Gastrocnemius medialis (tissue), 4 donors: Measurements from ENCODE around the gene TENM3. TPM values are rescaled to one million over a fixed set of nuclear protein-coding genes. Genes with fewer than 3 reads are reported as not detected.

Experiments
- ATAC-seq, 2 donors: fragments of 150-250 bp; one replicate each; pipeline ENCODE4 v1.9.1; 2016
- DNase-seq, 2 donors: peaks; one replicate each; pipeline ENCODE4 v3.0.0-alpha.2; 2019
- H3K27ac ChIP-seq, 4 donors: fragments of 200-600 bp; sonication (generic); 1 replicate in 1 of 4; 2 replicates in 3 of 4; pipeline ENCODE4 v1.5.1; 2016 to 2018; ENCODE audit warnings: mild to moderate bottlenecking in 2 of 4, moderate library complexity in 1 of 4
- H3K27me3 ChIP-seq, 3 donors: fragments of 200-600 bp; sonication (generic) in 2 of 3; 1 replicate in 1 of 3; 2 replicates in 2 of 3; pipeline versions ENCODE4 v1.5.1 to v1.6.0; 2016 to 2019; ENCODE audit warnings: mild to moderate bottlenecking in 1 of 3, moderate library complexity in 1 of 3
- H3K36me3 ChIP-seq, 2 donors: fragments of 200-600 bp; sonication (generic) in 1 of 2; one replicate each; pipeline ENCODE4 v1.5.1; 2017 to 2018
- H3K4me1 ChIP-seq, 2 donors: fragments of 200-600 bp; sonication (generic) in 1 of 2; one replicate each; pipeline ENCODE4 v1.5.1; 2016 to 2017; ENCODE audit warnings: mild to moderate bottlenecking in 2 of 2
- H3K4me3 ChIP-seq, 4 donors: fragments of 200-600 bp; sonication (generic) in 3 of 4; 1 replicate in 1 of 4; 2 replicates in 3 of 4; pipeline ENCODE4 v1.5.1; 2016 to 2019; ENCODE audit warnings: mild to moderate bottlenecking in 2 of 4
- H3K9me3 ChIP-seq, 3 donors: fragments of 200-600 bp; sonication (generic) in 2 of 3; 1 replicate in 1 of 3; 2 replicates in 2 of 3; pipeline ENCODE4 v1.5.1; 2016 to 2019
- POLR2A ChIP-seq, 2 donors: fragments of 450-650 bp; IDR thresholded peaks; one replicate each; pipeline ENCODE4 v1.6.1; 2017; ENCODE audit warnings: antibody characterized with exemption in 2 of 2, mild to moderate bottlenecking in 2 of 2, moderate library complexity in 2 of 2
- in situ Hi-C, 4 donors: fragments of 200-750 bp; cut with MboI; loops; one replicate each; pipeline versions ENCODE4 v1.15.0 to v1.8.0; 2017; ENCODE audit warnings: low sequenced_read_pairs in 4 of 4
- intact Hi-C: fragments of 100-400 bp; cut with DNase I; formaldehyde crosslinking; loops from one replicate; pipeline ENCODE4 v1.15.1; 2023; ENCODE audit warnings: low total_unique reads
- total RNA-seq, 4 donors: library from RNA; depleted of rRNA; stranded (reverse); fragments of >200 nt; gene quantifications; one replicate each; pipeline versions ENCODE4 v1.1.0 to v1.2.3, GENCODE V29; 2016
- TF ChIP-seq, protein P1 (sequence below), 5 experiments: fragments of 450-650 bp in 3 of 5; fragments of 200-600 bp in 2 of 5; sonication (generic) in 2 of 5; IDR thresholded peaks in 4 of 5; conservative IDR thresholded peaks in 1 of 5; 1 replicate in 4 of 5; 2 replicates in 1 of 5; pipeline ENCODE4 v1.5.1; 2016 to 2019; ENCODE audit warnings: antibody characterized with exemption in 5 of 5, mild to moderate bottlenecking in 3 of 5, moderate library complexity in 3 of 5

TENM3 gene
- total RNA-seq, 4 donors from 2014 or later = 8.3 to 16.2 (median 12.3) TPM

GRCh38 chr4:182574706-182575105 is 331.5 kb downstream of the TENM3 start:
- DNase-seq = no peak
- Histone ChIP-seq H3K27ac (no peak overlapping the region), H3K4me3 (no peak overlapping the region), H3K27me3 (no peaks in the 10 kb centered on the region), H3K36me3 (no peaks in the 10 kb centered on the region), H3K4me1 (no peaks in the 10 kb centered on the region), H3K9me3 (no peaks in the 10 kb centered on the region)
- no peak for ATAC-seq
- TF ChIP-seq, protein P1, sequence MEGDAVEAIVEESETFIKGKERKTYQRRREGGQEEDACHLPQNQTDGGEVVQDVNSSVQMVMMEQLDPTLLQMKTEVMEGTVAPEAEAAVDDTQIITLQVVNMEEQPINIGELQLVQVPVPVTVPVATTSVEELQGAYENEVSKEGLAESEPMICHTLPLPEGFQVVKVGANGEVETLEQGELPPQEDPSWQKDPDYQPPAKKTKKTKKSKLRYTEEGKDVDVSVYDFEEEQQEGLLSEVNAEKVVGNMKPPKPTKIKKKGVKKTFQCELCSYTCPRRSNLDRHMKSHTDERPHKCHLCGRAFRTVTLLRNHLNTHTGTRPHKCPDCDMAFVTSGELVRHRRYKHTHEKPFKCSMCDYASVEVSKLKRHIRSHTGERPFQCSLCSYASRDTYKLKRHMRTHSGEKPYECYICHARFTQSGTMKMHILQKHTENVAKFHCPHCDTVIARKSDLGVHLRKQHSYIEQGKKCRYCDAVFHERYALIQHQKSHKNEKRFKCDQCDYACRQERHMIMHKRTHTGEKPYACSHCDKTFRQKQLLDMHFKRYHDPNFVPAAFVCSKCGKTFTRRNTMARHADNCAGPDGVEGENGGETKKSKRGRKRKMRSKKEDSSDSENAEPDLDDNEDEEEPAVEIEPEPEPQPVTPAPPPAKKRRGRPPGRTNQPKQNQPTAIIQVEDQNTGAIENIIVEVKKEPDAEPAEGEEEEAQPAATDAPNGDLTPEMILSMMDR (IDR thresholded peaks at IDR 0.05 in 4 of 5, conservative IDR thresholded peaks at IDR 0.05 in 1 of 5) = no peak
- no peak for TF ChIP-seq POLR2A (IDR thresholded peaks at IDR 0.05)
- in situ Hi-C loops = loop anchor here in 1 of 4 donors (25.0 kb wide), 1 partner anchor 112 kb away; no protein-coding TSS in a partner anchor
- intact Hi-C loops = no loop called here

GRCh38 chr4:182575225-182575624 is 332.0 kb downstream of the TENM3 start:
- no peak for ATAC-seq
- Histone ChIP-seq H3K36me3 (no peaks in the 10 kb centered on the region), H3K9me3 (no peaks in the 10 kb centered on the region), H3K27ac (no peak overlapping the region), H3K27me3 (no peaks in the 10 kb centered on the region), H3K4me1 (no peaks in the 10 kb centered on the region), H3K4me3 (no peak overlapping the region)
- DNase-seq = no peak
- in situ Hi-C loops = no loop called here
- TF ChIP-seq POLR2A (IDR thresholded peaks at IDR 0.05) = no peak
- TF ChIP-seq, protein P1 (IDR thresholded peaks at IDR 0.05 in 4 of 5, conservative IDR thresholded peaks at IDR 0.05 in 1 of 5) = no peak
- intact Hi-C loops = no loop called here

DNA sequence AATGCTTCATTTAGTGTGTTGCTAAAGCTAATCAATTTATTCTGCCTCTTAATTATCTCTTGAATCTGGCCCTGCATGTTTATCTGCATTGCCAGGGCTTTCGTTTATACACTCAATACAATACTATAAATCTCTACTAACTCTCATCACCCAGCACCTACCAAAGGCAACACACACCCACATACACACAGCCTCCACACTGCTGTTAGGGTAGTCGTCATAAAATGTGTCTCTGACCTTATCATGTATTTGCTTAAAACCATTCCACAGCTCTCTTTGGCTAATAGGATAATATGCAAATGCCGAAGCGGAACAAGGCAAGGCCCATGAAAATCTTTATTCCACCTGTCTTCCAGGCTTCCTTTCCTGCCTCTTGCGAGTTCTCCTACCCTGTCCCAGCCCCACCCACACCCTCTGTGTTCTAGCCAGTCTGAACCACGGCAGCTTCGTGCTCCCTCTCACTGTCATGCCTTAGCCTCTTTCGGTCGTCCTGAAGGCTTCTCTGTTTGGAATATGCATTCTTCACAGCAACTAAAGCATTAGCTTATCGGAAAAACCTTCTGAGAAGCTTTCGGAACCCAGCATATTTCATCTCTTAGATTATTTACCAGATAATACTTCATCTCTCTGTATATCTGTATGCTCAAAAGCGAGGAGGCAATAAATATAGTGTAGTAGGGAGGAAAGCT is 333.5 kb downstream of the TENM3 start:
- no peak for DNase-seq
- Histone ChIP-seq H3K4me1 (no peaks in the 10 kb centered on the region), H3K36me3 (no peaks in the 10 kb centered on the region), H3K27ac (no peak overlapping the region), H3K4me3 (no peak overlapping the region), H3K27me3 (no peaks in the 10 kb centered on the region), H3K9me3 (no peaks in the 10 kb centered on the region)
- in situ Hi-C loops = no loop called here
- no peak for ATAC-seq
- no peak for TF ChIP-seq POLR2A (IDR thresholded peaks at IDR 0.05)
- TF ChIP-seq, protein P1 (IDR thresholded peaks at IDR 0.05 in 4 of 5, conservative IDR thresholded peaks at IDR 0.05 in 1 of 5) = no peak
- intact Hi-C loops = no loop called here

- intact Hi-C loops (no loop called here), in situ Hi-C loops (no loop called here)
- no peak for TF ChIP-seq POLR2A (IDR thresholded peaks at IDR 0.05)
- TF ChIP-seq, protein P1 (IDR thresholded peaks at IDR 0.05 in 4 of 5, conservative IDR thresholded peaks at IDR 0.05 in 1 of 5) = no peak
- H3K36me3 ChIP-seq = no peaks in the 10 kb centered on the region
- ATAC-seq (no peak), DNase-seq (no peak)
- H3K27ac ChIP-seq = no peak overlapping the region
- H3K4me1 ChIP-seq = no peaks in the 10 kb centered on the region
- no peaks in the 10 kb centered on the region for H3K9me3 ChIP-seq
- H3K4me3 ChIP-seq = no peak overlapping the region
- no peaks in the 10 kb centered on the region for H3K27me3 ChIP-seq
Observed at GRCh38 chr4:182577411-182577810, 334.2 kb downstream of the TENM3 start.

DNA sequence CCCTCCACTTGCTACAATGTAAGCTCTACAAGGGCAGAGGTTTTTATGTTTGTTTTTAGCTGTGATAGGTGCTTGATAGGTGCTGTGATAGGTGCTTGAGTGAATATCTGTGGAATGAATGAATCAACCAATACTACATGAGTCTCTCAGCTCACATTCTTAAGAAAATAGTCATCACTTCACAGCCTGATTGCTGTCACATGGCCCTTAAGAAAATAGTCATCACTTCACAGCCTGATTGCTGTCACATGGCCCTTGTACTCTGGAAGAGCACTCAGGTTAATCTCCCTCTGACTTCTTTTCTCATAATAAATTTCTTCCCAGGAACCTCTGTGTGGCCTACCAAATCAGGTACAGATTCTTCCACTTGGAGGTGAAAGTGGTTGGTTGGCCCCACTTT is 335.2 kb downstream of the TENM3 start:
- no peak overlapping the region for H3K4me3 ChIP-seq
- in situ Hi-C loops = no loop called here
- ATAC-seq (no peak), DNase-seq (no peak)
- H3K4me1 ChIP-seq = no peaks in the 10 kb centered on the region
- no peaks in the 10 kb centered on the region for H3K36me3 ChIP-seq
- TF ChIP-seq, protein P1 (IDR thresholded peaks at IDR 0.05 in 4 of 5, conservative IDR thresholded peaks at IDR 0.05 in 1 of 5) = no peak
- no peak for TF ChIP-seq POLR2A (IDR thresholded peaks at IDR 0.05)
- no peaks in the 10 kb centered on the region for H3K9me3 ChIP-seq
- no peaks in the 10 kb centered on the region for H3K27me3 ChIP-seq
- H3K27ac ChIP-seq = no peak overlapping the region
- intact Hi-C loops = no loop called here
